CD4-positive, alpha-beta memory T cell (primary cell): ENCODE data around the gene RPUSD2. TPM values are rescaled to one million over a fixed set of nuclear protein-coding genes. Genes with fewer than 3 reads are reported as not detected.

Experiments used
- CTCF ChIA-PET: fragments of 350-600 bp; sonication (Branson Sonifier 250); formaldehyde crosslinking; loops from one replicate; lab custom pipeline; 2021; ENCODE audit warnings: inconsistent platforms; ENCODE audit not compliant: partially characterized antibody; lab: Charles Lee
- POLR2A ChIA-PET: fragments of 350-600 bp; sonication (Branson Sonifier 250); formaldehyde crosslinking; loops from one replicate; lab custom pipeline; 2021; ENCODE audit not compliant: partially characterized antibody; lab: Charles Lee
- DNase-seq, 5 donors: peaks; one replicate each; pipeline versions ENCODE4 v3.0.0 to v3.0.0-alpha.2; 2020 to 2022; ENCODE audit warnings: mixed read lengths in 1 of 5
- H3K27ac ChIP-seq: one replicate; pipeline ENCODE4 v1.7.0; 2013; ENCODE audit warnings: low read depth, low read length
- H3K27me3 ChIP-seq: 2 replicates; pipeline ENCODE4 v1.7.0; 2013; ENCODE audit warnings: mild to moderate bottlenecking, low read length, moderate library complexity; ENCODE audit not compliant: insufficient read depth
- H3K36me3 ChIP-seq: 2 replicates; pipeline ENCODE4 v1.7.0; 2013; ENCODE audit warnings: mild to moderate bottlenecking, low read length, moderate library complexity; ENCODE audit not compliant: insufficient read depth
- H3K4me1 ChIP-seq: 2 replicates; pipeline ENCODE4 v1.7.0; 2013; ENCODE audit warnings: mild to moderate bottlenecking, low read length, moderate library complexity; ENCODE audit not compliant: insufficient read depth
- H3K4me3 ChIP-seq, 2 donors: one replicate each; pipeline ENCODE4 v1.7.0; 2013; ENCODE audit warnings: low read length in 2 of 2, mild to moderate bottlenecking in 1 of 2
- H3K9me3 ChIP-seq, 2 donors: one replicate each; pipeline ENCODE4 v1.7.0; 2013; ENCODE audit warnings: low read length in 2 of 2, control low read depth in 1 of 2; ENCODE audit not compliant: control insufficient read depth in 1 of 2
- H3K27ac Mint-ChIP-seq, 7 donors: one replicate each; pipeline ENCODE4 v1.8.0; 2020 to 2021; ENCODE audit warnings: mixed read lengths in 7 of 7, mild to moderate bottlenecking in 6 of 7, inconsistent platforms in 3 of 7, moderate library complexity in 3 of 7
- H3K27me3 Mint-ChIP-seq, 2 donors: one replicate each; pipeline ENCODE4 v1.8.0; 2020 to 2021; ENCODE audit warnings: mixed read lengths in 2 of 2
- H3K36me3 Mint-ChIP-seq, 2 donors: one replicate each; pipeline ENCODE4 v1.8.0; 2020 to 2021; ENCODE audit warnings: mixed read lengths in 2 of 2, inconsistent platforms in 1 of 2, mild to moderate bottlenecking in 1 of 2
- H3K4me1 Mint-ChIP-seq, 4 donors: one replicate each; pipeline ENCODE4 v1.8.0; 2020 to 2021; ENCODE audit warnings: mixed read lengths in 4 of 4, mild to moderate bottlenecking in 1 of 4
- H3K4me3 Mint-ChIP-seq, 8 donors: one replicate each; pipeline ENCODE4 v1.8.0; 2020 to 2021; ENCODE audit warnings: mixed read lengths in 8 of 8, mild to moderate bottlenecking in 7 of 8, moderate library complexity in 6 of 8, inconsistent platforms in 3 of 8
- H3K9me3 Mint-ChIP-seq, 8 donors: one replicate each; pipeline ENCODE4 v1.8.0; 2020 to 2021; ENCODE audit warnings: mixed read lengths in 8 of 8, mild to moderate bottlenecking in 5 of 8, inconsistent platforms in 3 of 8, moderate library complexity in 1 of 8
- intact Hi-C: fragments of 100-400 bp; cut with micrococcal nuclease; formaldehyde crosslinking; loops from one replicate; pipeline ENCODE4 v1.15.1; 2023
- polyA plus RNA-seq, 2 donors: library from polyadenylated mRNA; unstranded; fragments of 300-500 nt; fragmentation: Illumina TruSeq; gene quantifications; one replicate each; pipeline ENCODE4 v1.2.3, GENCODE V29; 2021
- total RNA-seq, 2 experiments: library from RNA; stranded (reverse); gene quantifications; one replicate each; pipeline ENCODE4 v1.2.3, GENCODE V29; 2021

Gene RPUSD2
- total RNA-seq (10 to 100 TPM; 13.6 to 15.1 TPM), polyA plus RNA-seq (10 to 100 TPM; 19.4 to 25.0 TPM)

- H3K4me1 Mint-ChIP-seq: peaks cover 25 to 58% (median 38%) of the 10 kb centered on the region in 4 donors
- peak within 1 kb of the TSS; percentile 90 to 100 (median 99) for H3K27ac Mint-ChIP-seq
- H3K27ac ChIP-seq: peak within 1 kb of the TSS; percentile 90
- peak within 1 kb of the TSS; percentile 88 to 99 (median 98) for H3K4me3 Mint-ChIP-seq
- intact Hi-C loops: loop anchor here (1.0 to 10.0 kb wide), 6 partner anchors 20 to 1093 kb away; partner anchors contain the start of genes BAHD1, KNL1, MGA and VPS18
- no peaks in the 10 kb centered on the region for H3K9me3 Mint-ChIP-seq
- H3K36me3 Mint-ChIP-seq: peaks cover 7 to 37% of the 10 kb centered on the region in 2 donors
- no peaks in the 10 kb centered on the region for H3K27me3 Mint-ChIP-seq
- H3K4me1 ChIP-seq: peaks cover 28% of the 10 kb centered on the region
- peaks cover 13% of the 10 kb centered on the region for H3K36me3 ChIP-seq
- POLR2A ChIA-PET: interaction anchor here (0.6 to 2.0 kb wide), 19 partner anchors 8 to 1402 kb away, joined by 3 to 21 read pairs (median 3); partner anchors contain the start of genes CHP1, DNAJC17, EXD1 and KNL1
- H3K4me3 ChIP-seq: peak within 1 kb of the TSS; percentile 77 to 99
- no peaks in the 10 kb centered on the region for H3K9me3 ChIP-seq
- CTCF ChIA-PET: interaction anchor here (1.0 to 1.7 kb wide), 7 partner anchors 9 to 325 kb away, joined by 3 to 15 read pairs (median 4); partner anchors contain the start of gene VPS18
- DNase-seq: peak; percentile 90 to 95 (median 91)
- no peaks in the 10 kb centered on the region for H3K27me3 ChIP-seq
Observed at GRCh38 chr15:40569129-40569953, at the start of gene RPUSD2. Gene RPUSD2, plus strand, starts transcription at chr15:40569299. Its CDS starts 39 bp downstream, at chr15:40569338.

- no peaks in the 10 kb centered on the region for H3K27me3 Mint-ChIP-seq
- peaks cover 0 to 5% (median 2%) of the 10 kb centered on the region in 4 donors for H3K4me1 Mint-ChIP-seq
- no peaks in the 10 kb centered on the region for H3K9me3 ChIP-seq
- no peaks in the 10 kb centered on the region for H3K9me3 Mint-ChIP-seq
- H3K27me3 ChIP-seq: no peaks in the 10 kb centered on the region
- intact Hi-C loops: no loop called here
- no peak overlapping the region for H3K27ac Mint-ChIP-seq
- H3K4me1 ChIP-seq: no peaks in the 10 kb centered on the region
- no peaks in the 10 kb centered on the region for H3K36me3 Mint-ChIP-seq
- no peak overlapping the region for H3K4me3 Mint-ChIP-seq
- ChIA-PET POLR2A (no interaction called here), CTCF (interaction anchor here (0.7 to 1.6 kb wide), 2 partner anchors 15 to 83 kb away, joined by 3 to 4 read pairs; no protein-coding TSS in a partner anchor)
- DNase-seq: no peak
- H3K27ac ChIP-seq: no peak overlapping the region
- no peaks in the 10 kb centered on the region for H3K36me3 ChIP-seq
- no peak overlapping the region for H3K4me3 ChIP-seq
Observed at GRCh38 chr15:40523611-40524010, 45.5 kb upstream of the RPUSD2 start.

GRCh38 chr15:40525855-40526254 is 43.2 kb upstream of the RPUSD2 start:
- Mint-ChIP-seq H3K27me3 (no peaks in the 10 kb centered on the region), H3K9me3 (no peaks in the 10 kb centered on the region), H3K4me1 (no peaks in the 10 kb centered on the region), H3K27ac (peak overlapping the region in 1 of 7 donors; percentile 74), H3K36me3 (no peaks in the 10 kb centered on the region), H3K4me3 (no peak overlapping the region)
- Histone ChIP-seq H3K9me3 (no peaks in the 10 kb centered on the region), H3K4me3 (no peak overlapping the region), H3K27me3 (no peaks in the 10 kb centered on the region), H3K4me1 (no peaks in the 10 kb centered on the region), H3K27ac (no peak overlapping the region), H3K36me3 (no peaks in the 10 kb centered on the region)
- no peak for DNase-seq
- intact Hi-C loops: no loop called here
- ChIA-PET POLR2A (no interaction called here), CTCF (interaction anchor here (0.6 to 1.7 kb wide), 3 partner anchors 12 to 236 kb away, joined by 3 to 4 read pairs (median 4); no protein-coding TSS in a partner anchor)

GRCh38 chr15:40528801-40529200 is 40.3 kb upstream of the RPUSD2 start:
- no peaks in the 10 kb centered on the region for H3K9me3 ChIP-seq
- no peaks in the 10 kb centered on the region for H3K4me1 Mint-ChIP-seq
- no peaks in the 10 kb centered on the region for H3K36me3 Mint-ChIP-seq
- no peak overlapping the region for H3K27ac ChIP-seq
- H3K4me1 ChIP-seq: no peaks in the 10 kb centered on the region
- H3K27ac Mint-ChIP-seq: no peak overlapping the region
- H3K27me3 ChIP-seq: no peaks in the 10 kb centered on the region
- no peaks in the 10 kb centered on the region for H3K36me3 ChIP-seq
- POLR2A ChIA-PET: no interaction called here
- CTCF ChIA-PET: interaction anchor here (0.6 kb wide), 1 partner anchor 142 kb away, joined by 3 read pairs; no protein-coding TSS in a partner anchor
- no peaks in the 10 kb centered on the region for H3K27me3 Mint-ChIP-seq
- H3K4me3 ChIP-seq: no peak overlapping the region
- intact Hi-C loops: no loop called here
- no peaks in the 10 kb centered on the region for H3K9me3 Mint-ChIP-seq
- H3K4me3 Mint-ChIP-seq: no peak overlapping the region
- no peak for DNase-seq

GRCh38 chr15:40533763-40534364 is 35.2 kb upstream of the RPUSD2 start:
- no peak for DNase-seq
- Mint-ChIP-seq H3K27ac (peak overlapping the region in 1 of 7 donors; percentile 15), H3K9me3 (no peaks in the 10 kb centered on the region), H3K4me3 (no peak overlapping the region), H3K4me1 (no peaks in the 10 kb centered on the region), H3K36me3 (peaks cover 7 to 10% of the 10 kb centered on the region in 2 donors), H3K27me3 (no peaks in the 10 kb centered on the region)
- intact Hi-C loops: no loop called here
- no peaks in the 10 kb centered on the region for H3K4me1 ChIP-seq
- no peak overlapping the region for H3K4me3 ChIP-seq
- H3K36me3 ChIP-seq: no peaks in the 10 kb centered on the region
- no peaks in the 10 kb centered on the region for H3K27me3 ChIP-seq
- POLR2A ChIA-PET: no interaction called here
- CTCF ChIA-PET: no interaction called here
- no peaks in the 10 kb centered on the region for H3K9me3 ChIP-seq
- H3K27ac ChIP-seq: no peak overlapping the region

- no peak for DNase-seq
- Histone ChIP-seq H3K9me3 (no peaks in the 10 kb centered on the region), H3K27ac (no peak overlapping the region), H3K36me3 (no peaks in the 10 kb centered on the region), H3K4me1 (no peaks in the 10 kb centered on the region), H3K4me3 (no peak overlapping the region), H3K27me3 (no peaks in the 10 kb centered on the region)
- H3K27me3 Mint-ChIP-seq: no peaks in the 10 kb centered on the region
- CTCF ChIA-PET: no interaction called here
- no peak overlapping the region for H3K27ac Mint-ChIP-seq
- no peaks in the 10 kb centered on the region for H3K9me3 Mint-ChIP-seq
- H3K4me3 Mint-ChIP-seq: no peak overlapping the region
- H3K36me3 Mint-ChIP-seq: peaks cover 10 to 12% of the 10 kb centered on the region in 2 donors
- POLR2A ChIA-PET: no interaction called here
- intact Hi-C loops: no loop called here
- no peaks in the 10 kb centered on the region for H3K4me1 Mint-ChIP-seq
Observed at GRCh38 chr15:40534371-40534770, 34.7 kb upstream of the RPUSD2 start.

- Mint-ChIP-seq H3K4me1 (peaks cover 0 to 2% (median 0%) of the 10 kb centered on the region in 4 donors), H3K36me3 (peaks cover 13 to 14% of the 10 kb centered on the region in 2 donors), H3K27me3 (no peaks in the 10 kb centered on the region), H3K27ac (peak overlapping the region in 1 of 7 donors; percentile 42), H3K9me3 (no peaks in the 10 kb centered on the region), H3K4me3 (no peak overlapping the region)
- POLR2A ChIA-PET: no interaction called here
- Histone ChIP-seq H3K36me3 (no peaks in the 10 kb centered on the region), H3K4me3 (no peak overlapping the region), H3K9me3 (no peaks in the 10 kb centered on the region), H3K4me1 (no peaks in the 10 kb centered on the region), H3K27me3 (no peaks in the 10 kb centered on the region), H3K27ac (no peak overlapping the region)
- CTCF ChIA-PET: no interaction called here
- intact Hi-C loops: no loop called here
- DNase-seq: no peak
Observed at GRCh38 chr15:40536501-40536900, 32.6 kb upstream of the RPUSD2 start.
